T-helper 22 cell (primary cell): ENCODE results near the gene CEACAM7.
"Not testable (repeated sequence)": the region's sequence is repeated elsewhere in the genome, so short reads cannot be mapped to it uniquely, and the experiment has no call there.

ENCODE experiments used
- DNase-seq: peaks from one replicate; pipeline ENCODE4 v3.0.0-alpha.2; 2020; ENCODE audit warnings: low read depth

CEACAM7 gene

GRCh38 chr19:41688098-41688497 is at the start of gene CEACAM7:
CEACAM7 (minus strand) TSS chr19:41688270; CDS start chr19:41688165, 105 bp downstream.
- no peak for DNase-seq

- DNase-seq: no peak
These were observed 47.1 kb upstream of the CEACAM7 start for GRCh38 chr19:41735071-41735600.

- no peak for DNase-seq
These were observed 46.5 kb upstream of the CEACAM7 start for GRCh38 chr19:41734585-41734984.

GRCh38 chr19:41734156-41734555 is 46.1 kb upstream of the CEACAM7 start:
- no peak for DNase-seq

- DNase-seq: no peak
These were observed 38.4 kb upstream of the CEACAM7 start for GRCh38 chr19:41726493-41726892.

GRCh38 chr19:41720103-41720502 is 32.0 kb upstream of the CEACAM7 start:
- no peak for DNase-seq

- DNase-seq: no peak
These were observed 30.7 kb upstream of the CEACAM7 start for GRCh38 chr19:41718761-41719160.

- no peak for DNase-seq
These were observed 26.5 kb upstream of the CEACAM7 start for GRCh38 chr19:41714598-41714997.

- DNase-seq: no peak
These were observed 23.5 kb upstream of the CEACAM7 start for GRCh38 chr19:41711376-41712261.

GRCh38 chr19:41709951-41710645 is 22.0 kb upstream of the CEACAM7 start:
- DNase-seq: no peak

GRCh38 chr19:41709516-41709915 is 21.4 kb upstream of the CEACAM7 start:
- not testable (repeated sequence) for DNase-seq

- DNase-seq: no peak
These were observed 20.4 kb upstream of the CEACAM7 start, which contains the start of gene CEACAM5 for GRCh38 chr19:41708481-41708880. CEACAM5 (plus strand) TSS chr19:41708626; CDS start chr19:41708732, 106 bp downstream.

GRCh38 chr19:41707871-41708371 is 19.9 kb upstream of the CEACAM7 start:
- DNase-seq: no peak

GRCh38 chr19:41707502-41707812 is 19.4 kb upstream of the CEACAM7 start:
- no peak for DNase-seq

- peak; percentile 39 for DNase-seq
These were observed 18.9 kb upstream of the CEACAM7 start for GRCh38 chr19:41706741-41707501.

- no peak for DNase-seq
These were observed 17.5 kb upstream of the CEACAM7 start for GRCh38 chr19:41705393-41706174.

- no peak for DNase-seq
These were observed 15.7 kb upstream of the CEACAM7 start for GRCh38 chr19:41703602-41704293.

GRCh38 chr19:41702171-41702651 is 14.1 kb upstream of the CEACAM7 start:
- DNase-seq: no peak

- DNase-seq: no peak
These were observed 13.5 kb upstream of the CEACAM7 start for GRCh38 chr19:41701401-41702075.
